GM06990 (cell line): ENCODE measurements around the gene RPS25.
"Not testable (repeated sequence)": the region's sequence is repeated elsewhere in the genome, so short reads cannot be mapped to it uniquely, and the experiment has no call there.

ENCODE experiments used
- DNase-seq: peaks from one replicate; pipeline ENCODE4 v3.0.0-alpha.2; 2011; ENCODE audit not compliant: insufficient read length; ENCODE audit errors: extremely low read depth
- H3K27me3 ChIP-seq: replicated peaks from 2 replicates; pipeline ENCODE4 v1.6.0; 2011; ENCODE audit warnings: low read length; ENCODE audit not compliant: control insufficient read depth, insufficient read depth
- H3K36me3 ChIP-seq: 2 replicates; pipeline ENCODE4 v1.5.1; 2011; ENCODE audit warnings: low read length; ENCODE audit not compliant: control insufficient read depth, insufficient read depth
- H3K4me3 ChIP-seq: replicated peaks from 2 replicates; pipeline ENCODE4 v1.5.1; 2011; ENCODE audit warnings: low read depth, mild to moderate bottlenecking, control low read depth, low read length
- TF ChIP-seq, protein P1 (sequence below): IDR thresholded peaks from 2 replicates; pipeline ENCODE4 v1.5.1; 2011; ENCODE audit warnings: low read length, control low read depth, mild to moderate bottlenecking, inconsistent platforms; ENCODE audit not compliant: insufficient read depth, poor library complexity, severe bottlenecking

Gene RPS25

DNA sequence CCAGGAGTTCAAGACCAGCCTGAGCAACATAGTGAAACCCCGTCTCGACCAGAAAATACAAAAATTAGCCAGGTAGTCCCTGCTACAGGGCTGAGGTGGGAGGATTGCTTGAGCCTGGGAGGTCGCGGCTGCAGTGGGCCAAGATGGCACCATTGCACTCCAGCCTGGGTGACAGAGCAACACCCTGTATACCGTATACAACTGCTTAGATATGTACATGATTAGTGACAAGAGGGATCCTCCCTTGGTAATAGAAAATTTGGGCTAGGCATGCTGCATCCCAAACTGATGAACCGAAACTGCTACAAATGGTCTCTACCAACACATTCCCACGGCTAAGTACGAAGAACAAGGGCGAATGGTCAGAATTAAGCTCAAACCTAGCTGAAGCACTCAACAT lies 24.8 kb upstream of the RPS25 start:
- H3K4me3 ChIP-seq = no peak overlapping the region
- TF ChIP-seq, protein P1, sequence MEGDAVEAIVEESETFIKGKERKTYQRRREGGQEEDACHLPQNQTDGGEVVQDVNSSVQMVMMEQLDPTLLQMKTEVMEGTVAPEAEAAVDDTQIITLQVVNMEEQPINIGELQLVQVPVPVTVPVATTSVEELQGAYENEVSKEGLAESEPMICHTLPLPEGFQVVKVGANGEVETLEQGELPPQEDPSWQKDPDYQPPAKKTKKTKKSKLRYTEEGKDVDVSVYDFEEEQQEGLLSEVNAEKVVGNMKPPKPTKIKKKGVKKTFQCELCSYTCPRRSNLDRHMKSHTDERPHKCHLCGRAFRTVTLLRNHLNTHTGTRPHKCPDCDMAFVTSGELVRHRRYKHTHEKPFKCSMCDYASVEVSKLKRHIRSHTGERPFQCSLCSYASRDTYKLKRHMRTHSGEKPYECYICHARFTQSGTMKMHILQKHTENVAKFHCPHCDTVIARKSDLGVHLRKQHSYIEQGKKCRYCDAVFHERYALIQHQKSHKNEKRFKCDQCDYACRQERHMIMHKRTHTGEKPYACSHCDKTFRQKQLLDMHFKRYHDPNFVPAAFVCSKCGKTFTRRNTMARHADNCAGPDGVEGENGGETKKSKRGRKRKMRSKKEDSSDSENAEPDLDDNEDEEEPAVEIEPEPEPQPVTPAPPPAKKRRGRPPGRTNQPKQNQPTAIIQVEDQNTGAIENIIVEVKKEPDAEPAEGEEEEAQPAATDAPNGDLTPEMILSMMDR = no peak
- DNase-seq = no peak
- H3K27me3 ChIP-seq = no peaks in the 10 kb centered on the region
- peaks cover 27% of the 10 kb centered on the region for H3K36me3 ChIP-seq

DNA sequence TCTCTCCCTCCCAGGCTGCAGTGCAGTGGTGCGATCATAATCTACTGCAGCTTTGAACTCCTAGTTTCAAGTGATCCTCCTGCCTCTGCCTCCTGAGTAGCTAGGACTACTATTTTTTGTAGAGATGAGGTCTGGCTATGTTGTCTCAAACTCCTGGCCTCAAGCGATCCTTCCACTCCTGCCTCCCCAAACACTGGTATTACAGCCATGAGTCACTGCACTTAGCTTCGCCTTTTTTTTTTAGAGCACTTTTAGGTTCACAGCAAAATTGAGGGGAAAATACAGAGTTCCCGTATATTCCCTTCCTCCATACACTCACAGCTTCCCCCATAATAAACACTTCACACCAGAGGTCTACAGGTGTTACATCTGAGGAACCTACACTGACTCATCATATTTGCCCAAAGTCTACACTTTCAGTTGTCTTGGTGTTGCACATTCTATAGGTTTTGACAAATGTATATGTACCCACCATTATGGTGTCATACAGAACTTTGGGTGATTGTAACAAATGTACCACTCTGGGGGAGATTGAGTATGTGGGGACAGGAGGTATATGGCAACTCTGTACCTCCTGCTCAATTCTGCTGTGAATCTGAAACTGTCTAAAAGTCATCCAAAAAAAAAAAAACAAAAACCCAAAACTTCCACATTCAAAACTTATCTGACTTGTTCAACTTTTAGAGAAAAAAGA lies 23.8 kb upstream of the RPS25 start:
- no peak overlapping the region for H3K4me3 ChIP-seq
- no peak for DNase-seq
- TF ChIP-seq, protein P1 = no peak
- peaks cover 20% of the 10 kb centered on the region for H3K36me3 ChIP-seq
- H3K27me3 ChIP-seq = no peaks in the 10 kb centered on the region

DNA sequence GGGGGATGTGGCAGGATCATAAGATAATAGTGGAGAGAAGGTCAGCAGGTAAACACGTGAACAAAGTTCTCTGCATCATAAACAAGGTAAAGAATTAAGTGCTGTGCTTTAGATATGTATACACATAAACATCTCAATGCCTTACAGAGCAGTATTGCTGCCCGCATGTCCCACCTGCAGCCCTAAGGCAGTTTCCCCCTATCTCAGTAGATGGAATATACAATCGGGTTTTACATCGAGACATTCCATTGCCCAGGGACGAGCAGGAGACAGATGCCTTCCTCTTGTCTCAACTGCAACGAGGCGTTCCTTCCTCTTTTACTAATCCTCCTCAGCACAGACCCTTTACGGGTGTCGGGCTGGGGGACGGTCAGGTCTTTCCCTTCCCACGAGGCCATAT lies 21.3 kb upstream of the RPS25 start:
- not testable (repeated sequence) for H3K27me3 ChIP-seq, H3K36me3 ChIP-seq, DNase-seq, H3K4me3 ChIP-seq

DNA sequence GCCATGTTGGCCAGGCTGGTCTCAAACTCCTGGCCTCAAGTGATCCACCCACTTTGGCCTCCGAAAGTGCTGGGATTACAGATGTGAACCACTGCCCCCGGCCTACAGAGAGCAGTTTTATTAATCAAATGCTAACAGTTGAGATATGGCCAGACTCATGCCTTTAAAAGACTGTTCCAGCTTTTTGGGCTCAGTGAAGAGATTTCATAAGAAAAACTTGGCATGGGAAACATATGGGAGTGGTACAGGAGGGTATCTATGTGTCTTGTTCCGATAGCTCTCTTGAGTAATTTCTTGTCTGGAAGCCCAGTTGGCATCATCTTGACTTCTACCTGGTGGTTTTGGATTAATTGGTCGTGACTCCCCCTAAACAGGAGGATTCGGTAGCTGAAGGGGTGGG lies 20.7 kb upstream of the RPS25 start:
- no peaks in the 10 kb centered on the region for H3K27me3 ChIP-seq
- no peaks in the 10 kb centered on the region for H3K36me3 ChIP-seq
- DNase-seq = no peak
- TF ChIP-seq, protein P1 = no peak
- no peak overlapping the region for H3K4me3 ChIP-seq

DNA sequence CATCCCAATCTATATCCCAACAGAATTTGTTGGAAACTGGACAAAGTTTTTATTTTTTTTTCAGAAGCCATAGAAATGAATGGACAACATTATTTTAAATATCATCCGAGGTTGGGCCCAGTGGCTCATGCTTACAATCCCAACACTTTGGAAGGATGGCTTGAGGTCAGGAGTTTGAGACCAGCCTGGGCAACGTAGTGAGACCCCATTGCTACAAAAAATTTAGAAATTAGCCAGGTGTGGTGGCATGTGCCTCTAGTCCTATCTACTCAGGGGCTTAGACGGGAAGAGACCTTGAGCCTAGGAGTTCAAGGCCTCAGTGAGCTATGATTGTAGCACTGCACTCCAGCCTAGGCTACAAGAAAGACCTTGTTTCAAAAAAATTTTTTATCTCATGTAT lies 16.7 kb upstream of the RPS25 start:
- TF ChIP-seq, protein P1 = no peak
- no peak overlapping the region for H3K4me3 ChIP-seq
- H3K36me3 ChIP-seq = no peaks in the 10 kb centered on the region
- no peak for DNase-seq
- H3K27me3 ChIP-seq = no peaks in the 10 kb centered on the region

DNA sequence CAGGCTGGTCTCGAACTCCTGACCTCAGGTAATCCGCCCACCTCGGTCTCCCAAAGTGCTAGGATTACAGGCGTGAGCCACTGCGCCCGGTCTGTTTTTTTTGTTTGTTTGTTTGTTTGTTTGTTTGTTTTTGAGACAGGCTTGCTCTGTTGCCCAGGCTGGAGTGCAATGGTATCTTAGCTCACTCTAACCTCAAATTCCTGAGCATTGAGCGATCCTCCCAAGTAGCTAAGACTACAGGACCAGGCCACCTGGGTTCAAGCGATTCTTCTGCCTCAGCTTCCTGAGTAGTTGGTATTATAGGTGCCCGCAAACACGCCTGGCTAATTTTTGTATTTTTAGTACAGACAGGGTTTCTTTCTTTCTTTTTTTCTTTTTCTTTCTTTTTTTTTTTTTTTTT lies 15.3 kb upstream of the RPS25 start:
- H3K36me3 ChIP-seq, H3K4me3 ChIP-seq, DNase-seq, H3K27me3 ChIP-seq: not testable (repeated sequence)

DNA sequence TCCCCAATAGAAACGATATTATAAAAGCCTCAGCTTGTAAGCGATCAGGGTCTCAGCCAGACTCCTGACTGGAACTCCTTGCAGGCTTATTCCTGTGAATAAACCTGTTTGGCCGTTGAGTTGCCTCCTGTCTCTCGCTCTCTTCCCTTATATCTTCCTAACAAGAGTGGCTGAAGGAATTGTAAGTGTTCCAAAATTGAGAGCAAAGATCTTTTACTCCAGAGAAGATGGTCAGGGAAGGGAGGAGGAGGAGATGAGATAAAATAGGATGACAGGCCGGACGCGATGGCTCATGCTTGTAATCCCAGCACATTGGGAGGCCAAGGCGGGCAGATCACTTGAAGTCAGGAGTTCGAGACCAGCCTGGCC lies 13.8 kb upstream of the RPS25 start:
- DNase-seq = no peak
- 0 out of 2 replicates have a peak, but pooled peaks cover 2% of the 10 kb centered on the region for H3K36me3 ChIP-seq
- no peaks in the 10 kb centered on the region for H3K27me3 ChIP-seq
- TF ChIP-seq, protein P1 = no peak
- H3K4me3 ChIP-seq = no peak overlapping the region
